ENCODE measurements around the gene ADCY3.

GRCh38 chr2:24923106-24923505 lies 3.1 kb upstream of the ADCY3 start:
- no peak for TF ChIP-seq CTCF (IDR thresholded peaks at IDR 0.05)
- TF ChIP-seq POLR2A (IDR thresholded peaks at IDR 0.05): no peak
- TF ChIP-seq EP300 (IDR thresholded peaks at IDR 0.05): no peak
